ENCODE measurements around the gene WAS.
"Not testable (repeated sequence)": the region's sequence is repeated elsewhere in the genome, so short reads cannot be mapped to it uniquely, and the experiment has no call there.

DNA sequence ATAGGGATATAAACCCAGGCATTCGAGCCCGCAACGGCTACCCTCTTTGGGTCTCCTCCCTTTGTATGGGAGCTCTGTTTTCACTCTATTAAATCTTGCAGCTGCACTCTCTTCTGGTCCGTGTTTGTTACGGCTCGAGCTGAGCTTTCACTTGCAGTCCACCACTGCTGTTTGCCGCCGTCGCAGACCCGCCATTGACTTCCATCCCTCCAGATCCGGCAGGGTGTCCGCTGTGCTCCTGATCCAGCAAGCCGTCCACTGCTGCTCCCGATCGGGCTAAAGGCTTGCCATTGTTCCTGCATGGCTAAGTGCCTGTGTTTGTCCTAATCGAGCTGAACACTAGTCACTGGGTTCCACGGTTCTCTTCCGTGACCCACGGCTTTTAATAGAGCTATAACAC, 28.9 kb upstream of the WAS start:
- not testable (repeated sequence) for TF ChIP-seq POLR2AphosphoS5, POLR2A, CTCF (IDR thresholded peaks at IDR 0.05)
